C4-2B (cell line): Measurements from ENCODE around the gene ZNF70.

Experiments used
- H3K27ac ChIP-seq: fragments of 450-650 bp; 2 replicates; pipeline ENCODE4 v1.5.1; 2017
- CTCF ChIP-seq: fragments of 450-650 bp; conservative IDR thresholded peaks from 2 replicates; pipeline ENCODE4 v1.5.1; 2017; ENCODE audit warnings: mild to moderate bottlenecking
- ZFX ChIP-seq: fragments of 450-650 bp; IDR thresholded peaks from 2 replicates; pipeline ENCODE4 v1.6.1; 2017

Gene ZNF70

GRCh38 chr22:23722724-23723123, 28.2 kb downstream of the ZNF70 start:
- no peak overlapping the region for H3K27ac ChIP-seq
- TF ChIP-seq ZFX (no peak), CTCF (no peak)

GRCh38 chr22:23722160-23722559, 28.8 kb downstream of the ZNF70 start:
- H3K27ac ChIP-seq, result no peak overlapping the region
- no peak for TF ChIP-seq ZFX
- no peak for TF ChIP-seq CTCF

GRCh38 chr22:23720855-23721254, 30.1 kb downstream of the ZNF70 start:
- TF ChIP-seq CTCF (no peak), ZFX (no peak)
- no peak overlapping the region for H3K27ac ChIP-seq

- no peak for TF ChIP-seq ZFX
- TF ChIP-seq CTCF, result no peak
- no peak overlapping the region for H3K27ac ChIP-seq
Observed at GRCh38 chr22:23718371-23719165, 32.3 kb downstream of the ZNF70 start.

GRCh38 chr22:23716811-23717801, 33.8 kb downstream of the ZNF70 start:
- no peak for TF ChIP-seq CTCF
- TF ChIP-seq ZFX, result peak; percentile 81
- peak overlapping the region; percentile 84 for H3K27ac ChIP-seq

- no peak overlapping the region; the same call in 1 of the 2 replicates for H3K27ac ChIP-seq
- no peak for TF ChIP-seq ZFX
- no peak for TF ChIP-seq CTCF
Observed at GRCh38 chr22:23715806-23716375, 35.0 kb downstream of the ZNF70 start.
